A204.1 (cell line): Measurements from ENCODE around the gene ROR2.
"Not testable (repeated sequence)": the region's sequence is repeated elsewhere in the genome, so short reads cannot be mapped to it uniquely, and the experiment has no call there.

Experiments
- FAIRE-seq: peaks from 2 replicates; lab custom pipeline; 2012; peaks lifted over from hg19 to GRCh38; lab: Jason Lieb, UNC

Gene ROR2

GRCh38 chr9:91564081-91564670 lies 385.9 kb downstream of the ROR2 start:
- FAIRE-seq = no peak

GRCh38 chr9:91562416-91562815 lies 387.6 kb downstream of the ROR2 start:
- no peak for FAIRE-seq

GRCh38 chr9:91560301-91560700 lies 389.7 kb downstream of the ROR2 start:
- no peak for FAIRE-seq

GRCh38 chr9:91558879-91559278 lies 391.1 kb downstream of the ROR2 start:
- no peak for FAIRE-seq

GRCh38 chr9:91558395-91558794 lies 391.6 kb downstream of the ROR2 start:
- no peak for FAIRE-seq

GRCh38 chr9:91557327-91557726 lies 392.7 kb downstream of the ROR2 start:
- FAIRE-seq = no peak

GRCh38 chr9:91555132-91555531 lies 394.9 kb downstream of the ROR2 start:
- FAIRE-seq = no peak

- FAIRE-seq = no peak
Observed at GRCh38 chr9:91549177-91549576, 400.9 kb downstream of the ROR2 start.

GRCh38 chr9:91547081-91547480 lies 402.9 kb downstream of the ROR2 start:
- FAIRE-seq = no peak

GRCh38 chr9:91546574-91546973 lies 403.5 kb downstream of the ROR2 start:
- no peak for FAIRE-seq

- no peak for FAIRE-seq
Observed at GRCh38 chr9:91541734-91542133, 408.3 kb downstream of the ROR2 start.

GRCh38 chr9:91540506-91540905 lies 409.5 kb downstream of the ROR2 start:
- not testable (repeated sequence) for FAIRE-seq

- no peak for FAIRE-seq
Observed at GRCh38 chr9:91536211-91536691, 413.8 kb downstream of the ROR2 start.

GRCh38 chr9:91534374-91534773 lies 415.7 kb downstream of the ROR2 start:
- FAIRE-seq = no peak

- no peak for FAIRE-seq
Observed at GRCh38 chr9:91533382-91533781, 416.6 kb downstream of the ROR2 start.

- FAIRE-seq = no peak
Observed at GRCh38 chr9:91532325-91532724, 417.7 kb downstream of the ROR2 start.

GRCh38 chr9:91530829-91531228 lies 419.2 kb downstream of the ROR2 start:
- FAIRE-seq = no peak

- FAIRE-seq = no peak
Observed at GRCh38 chr9:91522481-91522880, 427.5 kb downstream of the ROR2 start.

GRCh38 chr9:91519520-91520277 lies 430.3 kb downstream of the ROR2 start:
- no peak for FAIRE-seq

GRCh38 chr9:91518462-91518861 lies 431.6 kb downstream of the ROR2 start:
- FAIRE-seq = no peak

- FAIRE-seq = no peak
Observed at GRCh38 chr9:91517801-91518200, 432.2 kb downstream of the ROR2 start.

GRCh38 chr9:91517332-91517731 lies 432.7 kb downstream of the ROR2 start:
- FAIRE-seq = not testable (repeated sequence)

GRCh38 chr9:91516777-91517176 lies 433.3 kb downstream of the ROR2 start:
- no peak for FAIRE-seq

GRCh38 chr9:91516081-91516480 lies 433.9 kb downstream of the ROR2 start:
- no peak for FAIRE-seq
